Type B pancreatic cell (in vitro differentiated cells): ENCODE data around the gene C9orf50. TPM values are rescaled to one million over a fixed set of nuclear protein-coding genes. Genes with fewer than 3 reads are reported as not detected.

Experiments used
- DNase-seq: peaks from one replicate; pipeline ENCODE4 v3.0.0; 2021; ENCODE audit warnings: mixed read lengths; ENCODE audit not compliant: unreplicated experiment; ENCODE audit errors: extremely low spot score
- H3K27ac Mint-ChIP-seq: 2 replicates; pipeline ENCODE4 v1.8.0; 2021; ENCODE audit warnings: mild to moderate bottlenecking, mixed read lengths
- H3K27me3 Mint-ChIP-seq: 2 replicates; pipeline ENCODE4 v1.8.0; 2021; ENCODE audit warnings: mixed read lengths
- H3K36me3 Mint-ChIP-seq: 2 replicates; pipeline ENCODE4 v1.8.0; 2021; ENCODE audit warnings: mixed read lengths
- H3K4me1 Mint-ChIP-seq: one replicate; pipeline ENCODE4 v1.8.0; 2021; ENCODE audit warnings: mixed read lengths; ENCODE audit not compliant: unreplicated experiment
- H3K4me3 Mint-ChIP-seq: 2 replicates; pipeline ENCODE4 v1.8.0; 2021; ENCODE audit warnings: mild to moderate bottlenecking, mixed read lengths
- H3K9me3 Mint-ChIP-seq: 2 replicates; pipeline ENCODE4 v1.8.0; 2021; ENCODE audit warnings: mixed read lengths
- total RNA-seq: library from RNA; stranded (reverse); gene quantifications from 2 replicates; pipeline ENCODE4 v1.2.1, GENCODE V29; 2021; ENCODE audit warnings: low replicate concordance
- TF ChIP-seq, protein P1 (sequence below): fragments of 200-600 bp; sonication (generic); conservative IDR thresholded peaks from 2 replicates; pipeline ENCODE4 v1.5.0; 2021; ENCODE audit warnings: antibody characterized with exemption, mild to moderate bottlenecking

The C9orf50 gene
- total RNA-seq, 1 donor from 2014 or later: not detected

DNA sequence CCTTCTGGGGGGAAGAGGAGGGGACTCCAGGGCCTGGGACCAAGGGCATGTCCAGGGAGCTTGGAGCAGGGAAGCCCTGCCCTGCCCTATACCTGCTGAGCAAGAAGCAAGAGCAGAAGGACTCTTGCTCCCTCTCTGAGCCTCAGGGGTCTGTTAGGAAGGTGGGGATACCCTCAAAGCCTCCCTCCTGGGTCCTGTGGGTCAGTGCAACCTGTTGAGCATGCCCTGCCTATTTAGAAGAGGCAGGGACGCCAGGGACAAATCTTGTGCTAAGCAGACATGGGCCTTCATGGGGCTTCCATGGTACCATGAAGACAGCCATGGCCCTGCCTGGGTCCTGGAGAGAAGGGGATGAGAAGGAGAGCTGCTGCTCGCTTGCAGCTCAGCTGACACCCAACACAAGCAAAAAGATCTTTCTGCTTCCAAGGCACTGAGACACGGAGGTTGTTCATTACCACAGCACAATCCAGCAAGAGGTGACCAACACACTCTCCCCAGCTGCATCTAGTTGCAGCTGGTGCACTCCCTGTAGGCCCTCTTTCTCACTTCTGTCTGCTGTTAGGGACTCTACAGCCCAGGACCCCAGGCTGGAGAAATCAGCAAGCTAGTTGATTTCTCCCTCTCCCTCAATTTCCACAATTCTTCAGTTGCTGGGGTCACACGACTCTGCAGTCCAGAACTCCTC is 39.3 kb downstream of the C9orf50 start:
- H3K4me1 Mint-ChIP-seq: peaks cover 35% of the 10 kb centered on the region
- H3K4me3 Mint-ChIP-seq: no peak overlapping the region
- no peaks in the 10 kb centered on the region for H3K27me3 Mint-ChIP-seq
- no peak for DNase-seq
- no peaks in the 10 kb centered on the region for H3K36me3 Mint-ChIP-seq
- TF ChIP-seq, protein P1, sequence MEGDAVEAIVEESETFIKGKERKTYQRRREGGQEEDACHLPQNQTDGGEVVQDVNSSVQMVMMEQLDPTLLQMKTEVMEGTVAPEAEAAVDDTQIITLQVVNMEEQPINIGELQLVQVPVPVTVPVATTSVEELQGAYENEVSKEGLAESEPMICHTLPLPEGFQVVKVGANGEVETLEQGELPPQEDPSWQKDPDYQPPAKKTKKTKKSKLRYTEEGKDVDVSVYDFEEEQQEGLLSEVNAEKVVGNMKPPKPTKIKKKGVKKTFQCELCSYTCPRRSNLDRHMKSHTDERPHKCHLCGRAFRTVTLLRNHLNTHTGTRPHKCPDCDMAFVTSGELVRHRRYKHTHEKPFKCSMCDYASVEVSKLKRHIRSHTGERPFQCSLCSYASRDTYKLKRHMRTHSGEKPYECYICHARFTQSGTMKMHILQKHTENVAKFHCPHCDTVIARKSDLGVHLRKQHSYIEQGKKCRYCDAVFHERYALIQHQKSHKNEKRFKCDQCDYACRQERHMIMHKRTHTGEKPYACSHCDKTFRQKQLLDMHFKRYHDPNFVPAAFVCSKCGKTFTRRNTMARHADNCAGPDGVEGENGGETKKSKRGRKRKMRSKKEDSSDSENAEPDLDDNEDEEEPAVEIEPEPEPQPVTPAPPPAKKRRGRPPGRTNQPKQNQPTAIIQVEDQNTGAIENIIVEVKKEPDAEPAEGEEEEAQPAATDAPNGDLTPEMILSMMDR: no peak
- no peak overlapping the region for H3K27ac Mint-ChIP-seq
- peaks cover 4% of the 10 kb centered on the region for H3K9me3 Mint-ChIP-seq

DNA sequence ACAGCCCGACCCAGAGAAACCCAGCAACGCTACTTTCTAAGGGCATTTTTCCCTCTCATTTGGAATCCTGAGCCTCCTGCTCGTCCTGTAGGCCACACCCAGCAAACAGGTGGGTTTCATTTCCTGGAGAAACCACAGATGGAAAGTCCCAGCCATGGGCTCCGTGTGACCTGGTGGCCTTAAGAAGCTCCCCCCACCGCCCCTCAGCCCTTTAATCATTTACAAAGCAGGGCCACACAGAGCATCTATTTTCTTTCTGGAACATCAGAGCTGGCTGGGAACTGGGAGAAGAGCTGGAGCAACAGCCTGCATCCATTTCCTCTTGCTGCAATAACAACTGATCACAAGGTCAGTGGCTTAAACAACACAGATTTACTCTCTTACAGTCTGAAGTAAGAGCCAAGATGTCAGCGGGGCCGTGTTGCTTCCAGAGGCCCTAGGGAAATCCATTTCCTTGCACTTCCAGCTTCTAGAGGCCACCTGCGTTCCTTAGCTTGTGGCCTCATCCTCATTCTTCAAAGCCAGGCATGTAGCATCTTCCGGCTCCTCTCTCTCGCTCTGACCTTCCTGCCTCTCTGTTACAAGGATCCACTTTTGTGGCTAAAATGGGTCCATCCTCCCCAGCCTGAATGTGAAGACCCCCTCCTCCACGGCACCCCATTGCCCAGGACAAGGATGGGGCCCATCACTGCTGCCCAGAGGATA is 40.5 kb downstream of the C9orf50 start:
- Mint-ChIP-seq H3K4me3 (no peak overlapping the region), H3K27ac (peak overlapping the region; percentile 21), H3K27me3 (no peaks in the 10 kb centered on the region), H3K36me3 (no peaks in the 10 kb centered on the region), H3K9me3 (peaks cover 4% of the 10 kb centered on the region), H3K4me1 (peaks cover 37% of the 10 kb centered on the region)
- TF ChIP-seq, protein P1: no peak
- no peak for DNase-seq

- peaks cover 4% of the 10 kb centered on the region for H3K9me3 Mint-ChIP-seq
- no peak overlapping the region for H3K4me3 Mint-ChIP-seq
- TF ChIP-seq, protein P1: no peak
- H3K27ac Mint-ChIP-seq: no peak overlapping the region
- H3K27me3 Mint-ChIP-seq: no peaks in the 10 kb centered on the region
- DNase-seq: no peak
- H3K4me1 Mint-ChIP-seq: peaks cover 35% of the 10 kb centered on the region
- H3K36me3 Mint-ChIP-seq: no peaks in the 10 kb centered on the region
Measured at GRCh38 chr9:129579294-129579693, 41.6 kb downstream of the C9orf50 start.

DNA sequence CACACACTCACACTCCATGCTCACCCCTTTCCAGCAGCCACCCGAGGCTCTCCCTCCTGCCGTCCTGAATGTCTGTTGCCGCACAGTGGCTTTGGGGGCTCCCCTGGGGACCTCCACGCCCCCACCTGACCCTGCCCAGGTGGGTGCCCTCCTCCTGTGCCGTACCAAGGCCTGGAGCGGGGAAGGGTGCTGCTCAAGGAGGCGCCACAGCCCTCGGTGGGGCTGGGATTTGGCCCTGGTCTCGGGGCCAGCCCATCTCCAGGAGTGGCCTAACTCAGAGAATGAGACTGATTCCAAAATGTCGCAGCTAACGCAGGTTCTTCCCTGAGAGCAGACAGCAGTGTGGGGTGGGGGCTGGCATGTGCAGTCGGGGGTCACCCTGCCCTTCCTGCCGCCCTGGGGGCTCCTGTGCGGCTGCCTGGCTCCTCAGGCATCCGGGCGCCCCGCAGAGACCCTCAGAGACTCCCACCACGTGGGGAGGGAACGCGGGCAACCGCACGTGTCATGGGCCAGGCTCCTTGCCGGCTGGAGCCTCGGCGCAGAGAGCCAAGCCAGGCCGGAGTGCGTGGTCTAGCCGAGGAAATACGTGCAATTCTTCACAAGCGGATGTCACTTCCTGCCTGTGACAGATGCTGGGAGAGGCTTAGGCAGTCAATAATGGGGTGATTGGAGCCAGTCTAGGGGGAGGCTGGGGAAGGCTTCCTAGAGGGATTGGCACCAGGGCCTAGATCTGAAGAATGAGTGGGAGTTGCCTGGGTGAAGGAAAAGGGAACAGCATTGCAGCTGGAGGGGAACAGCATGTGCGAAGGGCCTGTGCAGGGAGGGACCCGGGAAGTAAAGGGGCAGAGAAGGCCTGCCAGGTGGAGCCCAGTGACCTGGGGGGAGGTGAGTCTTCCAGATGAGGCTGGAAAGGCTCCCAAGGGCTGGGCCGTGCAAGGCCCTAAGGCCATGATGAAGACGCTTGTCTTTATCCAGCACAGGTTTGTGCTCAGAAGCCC is 44.1 kb downstream of the C9orf50 start:
- DNase-seq: no peak
- TF ChIP-seq, protein P1: no peak
- Mint-ChIP-seq H3K27ac (peak overlapping the region; percentile 62), H3K27me3 (no peaks in the 10 kb centered on the region), H3K4me3 (no peak overlapping the region), H3K36me3 (no peaks in the 10 kb centered on the region), H3K4me1 (peaks cover 27% of the 10 kb centered on the region), H3K9me3 (peaks cover 6% of the 10 kb centered on the region)

GRCh38 chr9:129575818-129576217 is 45.1 kb downstream of the C9orf50 start:
- no peak overlapping the region for H3K4me3 Mint-ChIP-seq
- peaks cover 28% of the 10 kb centered on the region for H3K4me1 Mint-ChIP-seq
- TF ChIP-seq, protein P1: no peak
- no peak for DNase-seq
- peaks cover 6% of the 10 kb centered on the region for H3K9me3 Mint-ChIP-seq
- H3K27ac Mint-ChIP-seq: peak overlapping the region; percentile 32
- no peaks in the 10 kb centered on the region for H3K27me3 Mint-ChIP-seq
- H3K36me3 Mint-ChIP-seq: no peaks in the 10 kb centered on the region
